ENCODE results near the gene CYBC1. TPM values are rescaled to one million over a fixed set of nuclear protein-coding genes. Genes with fewer than 3 reads are reported as not detected.
A peak's percentile ranks its signal among the peaks of the same experiment; 100 is the strongest.

The CYBC1 gene
- total and polyA plus RNA-seq, 2 of the 8 experiments (the other 6 are each of a cell fraction or from before 2014, with no cell fraction given), result 74.6 to 81.4 TPM

GRCh38 chr17:82450357-82451106, at the start of gene CYBC1 (continued):
- TF ChIP-seq RNF2 (IDR thresholded peaks at IDR 0.05; ENCODE audit: borderline replicate concordance, low read depth, low read length, missing control alignments, poor library complexity, severe bottlenecking) (no peak), MAX (IDR thresholded peaks at IDR 0.05) (peak; percentile 28; the same call in 1 of the 2 replicates), SIN3A (conservative IDR thresholded peaks at IDR 0.05 in 1 of 2, IDR thresholded peaks at IDR 0.05 in 1 of 2; ENCODE audit: low read depth in 1 of 2, low read length in 2 of 2) (peak in 1 of 2 experiments; percentile 85; a peak in 1 of 4 replicates), HDAC2 (IDR thresholded peaks at IDR 0.05; ENCODE audit: borderline replicate concordance in 1 of 2, low read depth in 2 of 2, low read length in 2 of 2) (peak in 1 of 2 experiments; percentile 86; a peak in 1 of 4 replicates), EGR1 (IDR thresholded peaks at IDR 0.05; ENCODE audit: borderline replicate concordance, low read depth, low read length) (peak; percentile 88), RBBP5 (IDR thresholded peaks at IDR 0.05; ENCODE audit: borderline replicate concordance, low read depth, low read length) (peak; percentile 51; the same call in 1 of the 2 replicates), TAF7 (optimal IDR thresholded peaks at IDR 0.05; ENCODE audit: borderline replicate concordance, low read depth, low read length) (no peak), ASH2L (IDR thresholded peaks at IDR 0.05; ENCODE audit: low read length) (peak; percentile 54)

Measured in H1 (cell line).